Activated CD4-positive, alpha-beta T cell treated with anti-CD3 and anti-CD28 coated beads for 4 hours (primary cell): Measurements from ENCODE around the gene FBXW5.

Experiments used
- DNase-seq, 2 donors: peaks; one replicate each; pipeline ENCODE4 v3.0.0-alpha.2; 2020

The FBXW5 gene

DNA sequence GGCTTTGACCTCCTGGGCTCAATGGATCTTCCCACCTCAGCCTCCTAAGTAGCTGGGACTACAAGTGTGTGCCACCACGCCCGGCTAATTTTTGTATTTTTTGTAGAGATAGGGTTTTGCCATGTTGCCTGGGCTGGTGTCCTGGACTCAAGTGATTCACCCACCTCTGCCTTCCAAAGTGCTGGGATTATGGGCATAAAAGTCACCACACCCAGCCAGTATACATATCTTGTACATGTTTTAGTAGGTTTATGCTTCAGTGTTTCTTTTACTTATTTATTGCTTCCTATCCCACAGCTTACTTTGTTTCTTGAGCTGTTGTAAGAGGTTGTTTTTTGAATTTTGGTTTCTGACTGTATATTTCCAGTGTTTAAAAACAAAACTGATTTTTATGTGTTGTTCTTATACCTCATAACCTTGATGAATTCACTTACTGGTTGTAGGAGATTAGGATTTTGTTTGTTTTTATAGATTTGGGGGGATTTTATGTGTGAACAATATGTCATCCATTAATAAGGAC is 12.9 kb downstream of the FBXW5 start:
- no peak for DNase-seq

DNA sequence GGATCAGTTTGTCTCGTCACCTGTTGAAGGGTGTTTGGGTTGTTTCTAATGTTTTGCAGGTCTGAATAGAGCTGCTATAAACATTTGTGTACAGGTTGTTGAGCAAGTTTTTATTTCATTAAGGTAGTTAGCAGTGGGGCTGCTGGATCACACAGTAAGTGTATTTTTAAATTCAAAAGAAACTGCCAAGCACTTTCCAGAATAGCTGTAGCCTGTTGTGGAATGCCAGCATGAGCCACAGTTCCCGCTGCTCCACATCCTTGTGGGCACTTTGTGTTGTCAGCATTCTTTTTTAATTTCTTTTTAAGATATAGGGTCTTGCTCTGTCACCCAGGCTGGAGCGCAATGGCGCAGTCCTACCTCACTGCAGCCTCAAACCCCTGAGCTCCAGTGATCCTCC is 14.5 kb downstream of the FBXW5 start:
- no peak for DNase-seq

GRCh38 chr9:136928591-136928990 is 15.9 kb downstream of the FBXW5 start:
- no peak for DNase-seq

GRCh38 chr9:136927343-136928271 is 16.9 kb downstream of the FBXW5 start:
- no peak for DNase-seq

GRCh38 chr9:136926749-136927148 is 17.8 kb downstream of the FBXW5 start:
- DNase-seq = no peak

- no peak for DNase-seq
Measured at GRCh38 chr9:136926154-136926704, 18.3 kb downstream of the FBXW5 start.

- DNase-seq = no peak
Measured at GRCh38 chr9:136925414-136926153, 19.0 kb downstream of the FBXW5 start.

- no peak for DNase-seq
Measured at GRCh38 chr9:136923881-136924280, 20.7 kb downstream of the FBXW5 start.

GRCh38 chr9:136922540-136922939 is 22.0 kb downstream of the FBXW5 start:
- DNase-seq = no peak

DNA sequence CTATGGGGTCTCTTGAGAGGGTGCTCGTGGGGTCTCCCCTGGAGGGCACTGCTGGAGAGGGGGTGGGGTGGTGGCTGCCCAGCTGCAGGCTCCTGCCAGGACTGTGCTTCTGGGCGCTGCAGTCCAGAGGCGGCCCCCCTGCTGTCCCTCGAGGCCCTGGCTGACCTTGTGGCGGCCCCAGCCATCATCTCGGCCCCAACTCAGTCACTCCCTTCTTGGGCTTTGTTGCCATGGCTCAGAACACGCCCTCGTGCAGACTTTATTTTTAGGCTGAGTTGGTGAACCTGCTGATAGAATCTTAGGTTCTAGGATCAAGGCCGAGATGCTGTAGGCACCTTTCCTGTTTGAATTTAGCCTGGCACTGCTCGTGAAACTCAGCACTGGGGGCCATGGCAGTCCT is 22.8 kb downstream of the FBXW5 start:
- DNase-seq = no peak

- no peak for DNase-seq
Measured at GRCh38 chr9:136921307-136921706, 23.2 kb downstream of the FBXW5 start.

- no peak for DNase-seq
Measured at GRCh38 chr9:136920734-136921231, 23.8 kb downstream of the FBXW5 start.

DNA sequence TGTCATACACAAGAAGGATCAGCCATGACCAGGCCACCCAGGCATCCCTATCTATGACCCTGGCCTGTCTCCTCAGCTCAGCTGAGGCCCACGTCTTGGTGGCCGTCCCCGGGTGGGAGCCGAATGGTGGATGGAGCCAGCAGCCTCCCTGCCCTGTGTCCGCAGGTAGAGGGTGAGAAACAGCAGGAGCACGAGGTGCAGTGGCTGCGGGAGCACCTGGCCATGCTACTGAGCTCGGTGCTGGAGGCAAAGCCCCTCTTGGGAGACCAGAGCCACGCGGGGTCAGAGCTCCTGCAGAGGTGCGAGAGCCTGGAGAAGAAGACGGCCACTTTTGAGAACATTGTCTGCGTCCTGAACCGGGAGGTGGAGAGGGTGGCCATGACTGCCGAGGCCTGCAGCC is 24.5 kb downstream of the FBXW5 start:
- DNase-seq = no peak

DNA sequence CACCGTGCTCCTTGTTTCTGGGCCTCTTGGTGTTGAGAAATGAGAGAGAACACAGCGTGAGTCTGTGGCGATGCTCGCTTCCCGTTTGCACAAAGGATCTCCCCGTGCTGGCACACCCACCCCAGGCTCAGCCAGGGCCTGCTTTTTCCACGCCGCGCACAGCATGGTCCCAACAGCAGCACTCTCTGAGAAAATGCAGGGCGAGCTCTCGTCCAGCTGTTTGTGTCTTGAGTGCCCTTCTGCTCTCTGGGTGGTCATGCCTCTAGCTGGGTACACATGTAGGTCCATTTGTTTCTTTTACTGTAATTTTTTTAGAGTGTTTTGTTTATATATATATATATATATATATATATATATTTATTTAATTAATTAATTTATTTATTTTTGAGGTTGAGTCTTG is 26.6 kb downstream of the FBXW5 start:
- DNase-seq = no peak

DNA sequence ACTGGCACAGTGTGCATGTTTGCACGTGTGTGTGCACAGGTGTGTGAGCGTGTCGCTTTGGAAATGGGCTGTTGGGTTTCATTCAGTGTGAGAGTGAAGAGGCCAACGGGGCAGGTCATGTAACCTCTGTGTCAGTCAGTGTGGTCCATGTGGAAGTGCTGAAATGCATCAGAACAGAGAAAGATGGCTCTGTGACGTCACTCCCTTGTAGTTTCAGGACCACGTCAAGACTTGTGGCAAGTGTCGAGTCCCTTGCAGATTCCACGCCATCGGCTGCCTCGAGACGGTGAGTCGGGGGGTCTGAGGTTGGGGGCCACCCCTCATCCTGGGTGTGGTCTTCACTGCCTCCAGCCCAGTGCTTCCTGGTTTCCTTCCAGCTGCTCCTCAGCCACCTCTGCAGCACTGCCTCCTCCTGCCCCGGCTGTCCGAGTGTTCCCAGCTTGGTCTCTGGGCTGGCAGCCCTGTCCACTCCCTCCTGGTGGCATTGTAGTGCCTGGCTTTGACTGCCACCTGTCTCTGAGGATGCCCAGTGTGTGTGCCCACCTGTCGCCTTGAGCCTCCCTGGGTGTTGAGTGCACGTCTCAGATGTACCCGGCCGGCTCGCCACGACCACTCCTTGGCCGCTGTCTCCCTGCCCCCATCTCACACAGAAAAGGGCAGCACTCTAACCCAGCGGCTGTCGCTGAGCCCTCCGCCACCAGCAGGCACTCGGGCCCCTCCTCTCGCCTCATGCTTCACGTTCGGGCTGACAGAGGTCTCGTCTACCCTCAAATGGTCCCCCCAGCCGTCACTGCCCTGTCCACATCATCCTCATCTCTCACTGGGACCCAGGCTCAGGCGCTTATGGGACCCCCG is 28.0 kb downstream of the FBXW5 start:
- DNase-seq = no peak

GRCh38 chr9:136915632-136916329 is 28.8 kb downstream of the FBXW5 start:
- no peak for DNase-seq

DNA sequence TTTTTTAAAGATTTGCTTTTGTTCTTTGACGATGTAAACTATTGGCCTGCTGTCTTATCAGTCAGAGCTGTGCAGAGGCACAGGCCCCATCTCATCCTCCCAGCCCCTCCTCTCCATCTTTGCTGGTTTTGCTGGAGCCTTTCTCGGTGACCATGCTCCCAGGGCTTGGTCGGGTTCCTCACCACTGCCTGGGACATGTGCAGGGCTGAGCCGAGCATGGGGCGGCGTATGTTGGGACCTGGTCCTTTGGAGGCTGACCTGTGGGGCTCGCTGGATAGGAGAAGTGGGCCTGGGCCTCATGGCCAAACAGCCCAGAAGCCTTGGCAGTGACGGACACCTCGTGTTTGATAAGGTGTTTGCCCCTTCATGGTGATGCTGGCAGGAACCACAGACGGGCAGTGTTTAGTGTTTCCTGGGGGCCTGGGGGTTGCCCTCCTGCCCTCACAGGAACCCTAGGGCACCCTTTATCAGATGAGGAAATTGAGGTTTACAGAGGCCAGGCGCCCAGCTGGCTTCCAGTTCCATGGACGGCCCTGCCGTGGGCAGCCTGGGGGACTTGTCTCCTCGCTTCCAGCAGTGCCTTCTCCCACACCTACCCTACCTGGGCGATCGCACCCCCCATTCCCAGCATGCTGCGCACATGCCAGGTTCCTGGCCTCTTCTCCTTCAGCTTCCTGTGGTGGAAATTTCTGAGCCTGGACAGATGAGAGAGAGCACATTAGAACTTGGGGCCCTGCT is 30.7 kb downstream of the FBXW5 start:
- DNase-seq = no peak

DNA sequence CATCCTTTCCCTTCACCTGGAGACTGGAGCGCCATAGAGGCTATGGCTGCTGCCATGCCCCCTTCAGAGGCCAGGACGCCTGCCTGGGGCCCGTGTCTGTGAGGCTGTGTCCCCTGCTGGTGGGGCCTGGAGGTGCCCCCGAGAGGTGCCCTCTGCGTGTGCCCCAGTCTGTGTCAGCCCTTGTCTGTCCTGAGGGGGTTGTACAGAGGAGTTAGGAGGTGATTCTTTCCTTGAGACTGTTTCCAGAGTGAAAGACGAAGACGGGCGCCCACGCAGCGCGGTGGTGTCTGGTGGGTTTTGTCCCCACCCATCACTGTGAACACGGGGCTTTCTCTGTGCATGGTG is 33.7 kb downstream of the FBXW5 start:
- no peak for DNase-seq

- no peak for DNase-seq
Measured at GRCh38 chr9:136910197-136910900, 34.2 kb downstream of the FBXW5 start.
